ENCODE data around the gene CHID1. TPM values are rescaled to one million over a fixed set of nuclear protein-coding genes. Genes with fewer than 3 reads are reported as not detected.

The CHID1 gene
- polyA plus RNA-seq, 1 donor = 100 TPM

- DNase-seq = no peak
These were observed 86.9 kb downstream of the CHID1 start for GRCh38 chr11:823441-824291.

GRCh38 chr11:821512-822371 lies 88.9 kb downstream of the CHID1 start:
- no peak for DNase-seq

- no peak for DNase-seq
These were observed 89.7 kb downstream of the CHID1 start for GRCh38 chr11:820655-821511.

GRCh38 chr11:819943-820649 lies 90.5 kb downstream of the CHID1 start:
- no peak for DNase-seq

GRCh38 chr11:819129-819931 lies 91.3 kb downstream of the CHID1 start:
- peak; percentile 86 for DNase-seq

- no peak for DNase-seq
These were observed 92.0 kb downstream of the CHID1 start, which contains the start of gene PNPLA2 for GRCh38 chr11:818396-819128. TSS of gene PNPLA2 (plus strand) at chr11:818914. CDS start at chr11:819719, 805 bp downstream.

Other genes starting within 250 kb of the CHID1 start
- gene DEAF1, start 215.6 kb downstream of the CHID1 start, polyA plus RNA-seq (ENCODE audit: insufficient read length) = 45.6 TPM
- 56.5 TPM for gene TMEM80, start 215.0 kb downstream of the CHID1 start, polyA plus RNA-seq (ENCODE audit: insufficient read length)
- gene EPS8L2, start 204.6 kb downstream of the CHID1 start, polyA plus RNA-seq (ENCODE audit: insufficient read length) = 115 TPM
- gene TALDO1, start 163.3 kb downstream of the CHID1 start, polyA plus RNA-seq (ENCODE audit: insufficient read length) = 116 TPM
- 65.7 TPM for gene GATD1, start 133.3 kb downstream of the CHID1 start, polyA plus RNA-seq (ENCODE audit: insufficient read length)
- gene CEND1, start 120.7 kb downstream of the CHID1 start, polyA plus RNA-seq (ENCODE audit: insufficient read length) = 0.27 TPM
- gene SLC25A22, start 112.5 kb downstream of the CHID1 start, polyA plus RNA-seq (ENCODE audit: insufficient read length) = 13.0 TPM
- 10.1 TPM for gene PIDD1, start 105.6 kb downstream of the CHID1 start, polyA plus RNA-seq (ENCODE audit: insufficient read length)
- 855 TPM for gene RPLP2, start 100.8 kb downstream of the CHID1 start, polyA plus RNA-seq (ENCODE audit: insufficient read length)
- gene PNPLA2, start 91.9 kb downstream of the CHID1 start, polyA plus RNA-seq (ENCODE audit: insufficient read length) = 40.9 TPM
- gene CRACR2B, start 82.9 kb downstream of the CHID1 start, polyA plus RNA-seq (ENCODE audit: insufficient read length) = 9.9 TPM
- gene CD151, start 77.9 kb downstream of the CHID1 start, polyA plus RNA-seq (ENCODE audit: insufficient read length) = 145 TPM
- 71.9 TPM for gene POLR2L, start 68.3 kb downstream of the CHID1 start, polyA plus RNA-seq (ENCODE audit: insufficient read length)
- gene TSPAN4, start 68.0 kb downstream of the CHID1 start, polyA plus RNA-seq (ENCODE audit: insufficient read length) = 55.9 TPM
- 114 TPM for gene AP2A2, start 15.1 kb upstream of the CHID1 start, polyA plus RNA-seq (ENCODE audit: insufficient read length)
- gene MUC6, start 125.9 kb upstream of the CHID1 start, polyA plus RNA-seq (ENCODE audit: insufficient read length) = 26.8 TPM
- 0.03 TPM for gene MUC2, start 164.1 kb upstream of the CHID1 start, polyA plus RNA-seq (ENCODE audit: insufficient read length)
- gene MUC5AC, start 247.1 kb upstream of the CHID1 start, polyA plus RNA-seq (ENCODE audit: insufficient read length) = 0.03 TPM

Measured in left kidney (tissue), 2 donors.